Ovary (tissue), 9 donors: ENCODE results near the gene USP53. TPM values are rescaled to one million over a fixed set of nuclear protein-coding genes. Genes with fewer than 3 reads are reported as not detected.

Experiments
- DNase-seq, 5 donors: peaks; one replicate each; pipeline ENCODE4 v3.0.0-alpha.2; 2019 to 2020
- H3K27ac ChIP-seq, 2 donors: fragments of 200-600 bp; one replicate each; pipeline versions ENCODE4 v1.5.1 to v1.8.0; 2019 to 2022
- H3K27me3 ChIP-seq: fragments of 200-600 bp; one replicate; pipeline ENCODE4 v1.8.0; 2022
- H3K36me3 ChIP-seq: fragments of 200-600 bp; sonication (generic); one replicate; pipeline ENCODE4 v1.5.1; 2019
- H3K4me1 ChIP-seq: one replicate; pipeline ENCODE4 v1.8.1; 2013; ENCODE audit warnings: mild to moderate bottlenecking, moderate library complexity; ENCODE audit not compliant: insufficient read depth
- H3K4me3 ChIP-seq: fragments of 200-600 bp; sonication (generic); one replicate; pipeline ENCODE4 v1.5.1; 2017
- H3K9me3 ChIP-seq, 2 donors: fragments of 200-600 bp in 1 of 2; sonication (generic) in 1 of 2; one replicate each; pipeline versions ENCODE4 v1.5.1 to v1.8.1; 2013 to 2019; ENCODE audit warnings: mild to moderate bottlenecking in 1 of 2, moderate library complexity in 1 of 2
- CTCF ChIP-seq, 3 donors: fragments of 450-650 bp in 2 of 3; fragments of 200-600 bp in 1 of 3; IDR thresholded peaks; one replicate each; pipeline versions ENCODE4 v1.5.1 to v1.8.0; 2016 to 2022; ENCODE audit warnings: antibody characterized with exemption in 3 of 3, mild to moderate bottlenecking in 1 of 3
- EP300 ChIP-seq: sonication (generic); formaldehyde crosslinking; IDR thresholded peaks from one replicate; pipeline ENCODE4 v1.6.1; 2017; ENCODE audit warnings: antibody characterized with exemption
- POLR2A ChIP-seq: fragments of 450-650 bp; IDR thresholded peaks from one replicate; pipeline ENCODE4 v1.6.1; 2017; ENCODE audit warnings: antibody characterized with exemption, mild to moderate bottlenecking, moderate library complexity
- WGBS, 3 donors: extraction: QIAGEN DNeasy Blood & Tissue Kit in 1 of 3; methylation state at CpG; one replicate each; pipeline versions ENCODE4 v1.1.5 to v1.1.7; 2013 to 2017; 5-methylcytosine and 5-hydroxymethylcytosine counted together
- intact Hi-C, 4 donors: fragments of 100-400 bp; cut with DNase I; formaldehyde crosslinking; loops; one replicate each; pipeline versions ENCODE4 v1.11.0 to v1.15.1; 2022 to 2023
- polyA plus RNA-seq, 2 donors: library from polyadenylated mRNA; stranded (reverse); fragments of 200-250 nt in 1 of 2; fragments of 350-450 nt in 1 of 2; fragmentation: Illumina TruSeq in 1 of 2; extraction: RNeasy Lipid Tissue Mini Kit (QIAGEN cat#74804) in 1 of 2; gene quantifications; one replicate each; pipeline ENCODE4 v1.2.3, GENCODE V29; 2013 to 2014
- total RNA-seq, 7 donors: library from RNA; depleted of rRNA in 2 of 7; stranded (reverse); fragments of >200 nt in 2 of 7; fragmentation: NEBNext Ultra II Directional in 3 of 7; extraction: Animal tissue kit (Norgen Biotek cat#: 25700) in 3 of 7; gene quantifications; one replicate each; pipeline versions ENCODE4 v1.1.0 to v1.2.4, GENCODE V29; 2016 to 2023
- donor health status: DM: no; HTN: no; CAD: no; lungs with moderate emphysema.
- donor health status: DM: no; HTN: no; CAD: no.
- donor health status: Bipolar disorder and iron deficiency.
- donor health status: DM: yes; HTN: yes; CAD: no.
- donor health status: DM: no; HTN: no; CAD: no.
- donor health status: DM: yes; HTN: yes; CAD: no.

Gene USP53
- total and polyA plus RNA-seq, 9 donors: 10.7 to 98.9 (median 20.4) TPM

- no peak for TF ChIP-seq EP300
- TF ChIP-seq POLR2A: no peak
- TF ChIP-seq CTCF (IDR thresholded peaks at IDR 0.05): no peak
- no peaks in the 10 kb centered on the region for H3K4me1 ChIP-seq
- H3K27ac ChIP-seq: no peak overlapping the region
- intact Hi-C loops: no loop called here
- H3K27me3 ChIP-seq: no peaks in the 10 kb centered on the region
- H3K4me3 ChIP-seq: no peak overlapping the region
- H3K36me3 ChIP-seq: no peaks in the 10 kb centered on the region
- no peak for DNase-seq
- H3K9me3 ChIP-seq: no peaks in the 10 kb centered on the region
These were observed 95.1 kb downstream of the USP53 start for GRCh38 chr4:119307606-119308005.

- intact Hi-C loops: loop anchor here in 1 of 4 donors (10.0 kb wide), 1 partner anchor 744 kb away; no protein-coding TSS in a partner anchor
- DNase-seq: no peak
- no peaks in the 10 kb centered on the region for H3K36me3 ChIP-seq
- H3K27me3 ChIP-seq: no peaks in the 10 kb centered on the region
- H3K27ac ChIP-seq: no peak overlapping the region
- H3K9me3 ChIP-seq: no peaks in the 10 kb centered on the region
- no peaks in the 10 kb centered on the region for H3K4me1 ChIP-seq
- no peak for TF ChIP-seq CTCF (IDR thresholded peaks at IDR 0.05)
- TF ChIP-seq EP300: no peak
- TF ChIP-seq POLR2A: no peak
- WGBS, 3 donors: 80 to 88% (median 84%) methylated on average over 1 of the region's 1 CpG
- H3K4me3 ChIP-seq: no peak overlapping the region
These were observed 98.3 kb downstream of the USP53 start for GRCh38 chr4:119310826-119311225.

- no peaks in the 10 kb centered on the region for H3K36me3 ChIP-seq
- H3K4me1 ChIP-seq: no peaks in the 10 kb centered on the region
- no peaks in the 10 kb centered on the region for H3K9me3 ChIP-seq
- intact Hi-C loops: loop anchor here in 1 of 4 donors (10.0 kb wide), 1 partner anchor 742 kb away; no protein-coding TSS in a partner anchor
- no peak overlapping the region for H3K27ac ChIP-seq
- TF ChIP-seq CTCF (IDR thresholded peaks at IDR 0.05): no peak
- no peak for TF ChIP-seq EP300
- TF ChIP-seq POLR2A: no peak
- H3K27me3 ChIP-seq: no peaks in the 10 kb centered on the region
- H3K4me3 ChIP-seq: no peak overlapping the region
- DNase-seq: no peak
These were observed 100.7 kb downstream of the USP53 start for GRCh38 chr4:119313237-119313636.

GRCh38 chr4:119314356-119314755, 101.8 kb downstream of the USP53 start:
- H3K36me3 ChIP-seq: no peaks in the 10 kb centered on the region
- no peak overlapping the region for H3K4me3 ChIP-seq
- no peak overlapping the region for H3K27ac ChIP-seq
- 11 to 15% (median 13%) methylated on average over 4 of the region's 4 CpGs for WGBS, 3 donors
- no peaks in the 10 kb centered on the region for H3K4me1 ChIP-seq
- DNase-seq: no peak
- TF ChIP-seq POLR2A (no peak), CTCF (IDR thresholded peaks at IDR 0.05) (no peak), EP300 (no peak)
- no peaks in the 10 kb centered on the region for H3K9me3 ChIP-seq
- intact Hi-C loops: loop anchor here in 1 of 4 donors (10.0 kb wide), 1 partner anchor 740 kb away; no protein-coding TSS in a partner anchor
- H3K27me3 ChIP-seq: no peaks in the 10 kb centered on the region

GRCh38 chr4:119315036-119315435, 102.5 kb downstream of the USP53 start:
- Histone ChIP-seq H3K27ac (no peak overlapping the region), H3K4me3 (no peak overlapping the region), H3K27me3 (no peaks in the 10 kb centered on the region), H3K36me3 (no peaks in the 10 kb centered on the region), H3K9me3 (no peaks in the 10 kb centered on the region), H3K4me1 (no peaks in the 10 kb centered on the region)
- no peak for TF ChIP-seq EP300
- TF ChIP-seq CTCF (IDR thresholded peaks at IDR 0.05): no peak
- TF ChIP-seq POLR2A: no peak
- 85 to 89% (median 85%) methylated on average over 2 of the region's 2 CpGs for WGBS, 3 donors
- intact Hi-C loops: loop anchor here in 1 of 4 donors (10.0 kb wide), 1 partner anchor 740 kb away; no protein-coding TSS in a partner anchor
- DNase-seq: no peak
